ENCODE data around the gene RAP1GAP. TPM values are rescaled to one million over a fixed set of nuclear protein-coding genes. Genes with fewer than 3 reads are reported as not detected.
A peak's percentile ranks its signal among the peaks of the same experiment; 100 is the strongest.

Gene RAP1GAP
- under 1 TPM; 0.15 to 0.41 TPM for total RNA-seq

DNA sequence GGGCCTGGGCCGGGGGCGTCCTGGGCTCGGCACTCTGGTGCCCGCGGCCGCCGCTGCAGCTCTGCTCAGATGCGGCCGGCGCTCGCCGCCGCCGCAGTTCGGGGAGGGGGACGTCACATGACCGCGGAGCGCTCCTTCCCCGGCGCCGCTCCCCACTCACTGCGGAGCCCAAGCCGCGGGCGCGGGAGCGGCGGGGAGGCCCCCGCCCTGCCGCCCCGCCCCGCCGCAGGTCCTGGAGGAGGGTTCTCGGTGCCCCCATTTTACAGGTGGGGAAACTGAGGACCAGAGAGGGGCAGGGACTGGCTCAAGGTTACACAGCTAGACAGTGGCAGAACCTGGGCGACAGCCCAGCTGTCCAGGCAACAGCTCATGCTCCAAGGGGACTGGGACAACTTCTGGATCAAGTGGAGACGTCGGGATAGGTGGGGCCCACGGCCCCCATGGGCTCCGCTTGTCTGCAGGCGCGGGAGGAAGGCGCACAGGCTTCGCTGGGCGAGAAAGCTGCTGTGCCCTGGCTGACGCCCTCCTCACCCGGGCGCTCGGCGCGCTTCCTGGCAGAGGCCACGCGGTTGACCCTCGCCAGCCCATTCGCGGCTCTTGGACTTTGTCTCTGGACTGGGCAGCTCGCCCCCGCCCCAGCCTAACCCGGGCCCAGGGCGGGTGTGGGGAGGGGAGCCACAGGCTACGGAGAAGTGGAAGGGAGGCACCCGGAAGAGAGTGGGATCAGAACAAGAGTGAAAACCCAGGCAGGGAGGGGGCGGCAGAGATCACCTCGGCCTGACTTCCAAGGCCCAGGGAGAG lies at the start of gene RAP1GAP:
RAP1GAP (minus strand) TSS at position 100 of the 801 bp plus-strand sequence. CDS start 49,325 bp downstream, outside the sequence.
- no peaks in the 10 kb centered on the region for H3K9me3 Mint-ChIP-seq
- DNase-seq, result peak; percentile 51
- peaks cover 4% of the 10 kb centered on the region for H3K4me1 Mint-ChIP-seq (ENCODE audit: low read depth)
- no peak within 1 kb of the TSS for H3K27ac Mint-ChIP-seq
- no peaks in the 10 kb centered on the region for H3K36me3 Mint-ChIP-seq (ENCODE audit: low read depth)
- peak within 1 kb of the TSS; percentile 56 for H3K4me3 Mint-ChIP-seq
- CTCF ChIA-PET, result interaction anchor here (1.3 kb wide), 1 partner anchor 10 kb away, joined by 3 read pairs; no protein-coding TSS in a partner anchor
- intact Hi-C loops (cut with micrococcal nuclease), result loop anchor here (2.0 kb wide), 1 partner anchor 113 kb away; the partner anchor contains the start of gene USP48
- H3K27me3 Mint-ChIP-seq (ENCODE audit: low read depth), result peaks cover 35% of the 10 kb centered on the region

- H3K4me1 Mint-ChIP-seq (ENCODE audit: low read depth), result no peaks in the 10 kb centered on the region
- H3K27me3 Mint-ChIP-seq (ENCODE audit: low read depth), result no peaks in the 10 kb centered on the region
- no peaks in the 10 kb centered on the region for H3K9me3 Mint-ChIP-seq
- CTCF ChIA-PET, result no interaction called here
- no peak overlapping the region for H3K4me3 Mint-ChIP-seq
- no peak overlapping the region for H3K27ac Mint-ChIP-seq
- no peak for DNase-seq
- H3K36me3 Mint-ChIP-seq (ENCODE audit: low read depth), result peaks cover 33% of the 10 kb centered on the region
- intact Hi-C loops (cut with micrococcal nuclease), result no loop called here
Measured at GRCh38 chr1:21716169-21716568, 47.0 kb upstream of the RAP1GAP start.

DNA sequence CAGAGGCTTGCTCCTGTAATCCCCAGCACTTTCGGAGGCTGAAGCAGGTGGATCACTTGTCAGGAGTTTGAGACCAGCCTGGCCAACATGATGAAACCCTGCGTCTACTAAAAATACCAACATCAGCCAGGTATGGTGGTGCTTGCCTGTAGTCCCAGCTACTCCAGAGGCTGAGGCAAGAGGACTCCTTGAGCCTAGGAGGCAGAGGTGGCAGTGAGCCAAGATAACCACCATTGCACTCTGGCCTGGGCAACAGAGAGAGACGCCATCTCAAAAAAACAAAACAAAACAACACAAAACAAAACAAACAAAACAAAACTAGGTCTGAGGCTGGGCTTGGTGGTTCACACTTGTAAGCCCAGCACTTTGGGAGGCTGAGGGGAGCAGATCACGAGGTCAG lies 38.7 kb upstream of the RAP1GAP start:
- no peak for DNase-seq
- H3K27ac Mint-ChIP-seq, result no peak overlapping the region
- CTCF ChIA-PET, result no interaction called here
- intact Hi-C loops (cut with micrococcal nuclease), result no loop called here
- H3K27me3 Mint-ChIP-seq (ENCODE audit: low read depth), result no peaks in the 10 kb centered on the region
- peaks cover 22% of the 10 kb centered on the region for H3K36me3 Mint-ChIP-seq (ENCODE audit: low read depth)
- no peak overlapping the region for H3K4me3 Mint-ChIP-seq
- no peaks in the 10 kb centered on the region for H3K9me3 Mint-ChIP-seq
- H3K4me1 Mint-ChIP-seq (ENCODE audit: low read depth), result peaks cover 4% of the 10 kb centered on the region

DNA sequence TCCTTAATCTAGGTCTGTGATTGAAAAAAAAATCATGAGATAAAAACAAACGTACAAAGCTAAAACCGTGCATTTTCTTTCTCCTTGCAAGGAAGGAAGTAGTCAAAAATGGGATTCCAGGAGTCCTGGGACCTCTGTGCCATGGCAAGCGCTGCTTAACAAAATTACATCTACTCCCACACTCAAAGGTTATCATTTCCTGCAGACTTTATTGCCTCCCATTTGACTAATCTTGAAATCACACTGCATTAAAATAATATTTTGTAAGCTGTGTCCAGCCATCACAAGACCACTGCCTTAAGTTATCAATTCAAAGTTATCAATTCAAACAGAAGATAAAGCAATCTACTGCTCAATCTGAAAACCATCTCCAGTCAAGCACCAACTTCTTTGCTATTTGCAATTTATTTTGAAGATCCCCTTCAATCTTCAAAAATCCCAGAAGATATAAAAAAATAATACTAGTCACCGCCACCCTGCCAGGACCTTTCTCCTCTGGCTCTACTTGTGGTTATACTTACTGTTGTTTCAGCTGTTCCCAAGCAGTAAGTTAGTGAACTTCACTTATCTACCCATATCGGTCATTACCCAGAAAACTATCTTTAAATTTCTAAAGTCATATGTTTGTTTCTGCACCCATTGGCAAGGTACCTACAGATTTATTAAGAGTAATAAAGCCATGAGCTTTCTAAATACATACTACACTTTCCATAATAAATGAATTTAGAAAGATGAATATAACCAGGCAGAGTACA lies 38.1 kb upstream of the RAP1GAP start:
- no peak for DNase-seq
- CTCF ChIA-PET, result interaction anchor here (0.9 kb wide), 1 partner anchor 37 kb away, joined by 3 read pairs; no protein-coding TSS in a partner anchor
- Mint-ChIP-seq H3K9me3 (no peaks in the 10 kb centered on the region), H3K27ac (peak overlapping the region; percentile 30), H3K4me3 (no peak overlapping the region), H3K27me3 (ENCODE audit: low read depth) (no peaks in the 10 kb centered on the region), H3K36me3 (ENCODE audit: low read depth) (peaks cover 20% of the 10 kb centered on the region), H3K4me1 (ENCODE audit: low read depth) (peaks cover 4% of the 10 kb centered on the region)
- intact Hi-C loops (cut with micrococcal nuclease), result no loop called here

- Mint-ChIP-seq H3K27ac (no peak overlapping the region), H3K36me3 (ENCODE audit: low read depth) (peaks cover 25% of the 10 kb centered on the region), H3K4me3 (no peak overlapping the region), H3K4me1 (ENCODE audit: low read depth) (peaks cover 4% of the 10 kb centered on the region), H3K27me3 (ENCODE audit: low read depth) (no peaks in the 10 kb centered on the region), H3K9me3 (no peaks in the 10 kb centered on the region)
- CTCF ChIA-PET, result interaction anchor here (0.9 to 1.1 kb wide), 2 partner anchors 38 to 45 kb away, joined by 3 read pairs; no protein-coding TSS in a partner anchor
- no peak for DNase-seq
- intact Hi-C loops (cut with micrococcal nuclease), result no loop called here
Measured at GRCh38 chr1:21706151-21706835, 37.1 kb upstream of the RAP1GAP start.

- intact Hi-C loops (cut with micrococcal nuclease), result no loop called here
- Mint-ChIP-seq H3K9me3 (no peaks in the 10 kb centered on the region), H3K4me3 (no peak overlapping the region), H3K27ac (no peak overlapping the region), H3K36me3 (ENCODE audit: low read depth) (peaks cover 28% of the 10 kb centered on the region), H3K27me3 (ENCODE audit: low read depth) (no peaks in the 10 kb centered on the region), H3K4me1 (ENCODE audit: low read depth) (peaks cover 4% of the 10 kb centered on the region)
- CTCF ChIA-PET, result interaction anchor here (1.1 kb wide), 1 partner anchor 45 kb away, joined by 3 read pairs; no protein-coding TSS in a partner anchor
- DNase-seq, result no peak
Measured at GRCh38 chr1:21705303-21705980, 36.3 kb upstream of the RAP1GAP start.

- intact Hi-C loops (cut with micrococcal nuclease), result no loop called here
- H3K4me3 Mint-ChIP-seq, result no peak overlapping the region
- no peaks in the 10 kb centered on the region for H3K27me3 Mint-ChIP-seq (ENCODE audit: low read depth)
- H3K36me3 Mint-ChIP-seq (ENCODE audit: low read depth), result peaks cover 32% of the 10 kb centered on the region
- CTCF ChIA-PET, result interaction anchor here (0.7 to 1.9 kb wide), 5 partner anchors 10 to 531 kb away, joined by 3 to 6 read pairs (median 5); no protein-coding TSS in a partner anchor
- H3K4me1 Mint-ChIP-seq (ENCODE audit: low read depth), result peaks cover 4% of the 10 kb centered on the region
- no peak for DNase-seq
- no peak overlapping the region for H3K27ac Mint-ChIP-seq
- H3K9me3 Mint-ChIP-seq, result no peaks in the 10 kb centered on the region
Measured at GRCh38 chr1:21704145-21704544, 35.0 kb upstream of the RAP1GAP start.

DNA sequence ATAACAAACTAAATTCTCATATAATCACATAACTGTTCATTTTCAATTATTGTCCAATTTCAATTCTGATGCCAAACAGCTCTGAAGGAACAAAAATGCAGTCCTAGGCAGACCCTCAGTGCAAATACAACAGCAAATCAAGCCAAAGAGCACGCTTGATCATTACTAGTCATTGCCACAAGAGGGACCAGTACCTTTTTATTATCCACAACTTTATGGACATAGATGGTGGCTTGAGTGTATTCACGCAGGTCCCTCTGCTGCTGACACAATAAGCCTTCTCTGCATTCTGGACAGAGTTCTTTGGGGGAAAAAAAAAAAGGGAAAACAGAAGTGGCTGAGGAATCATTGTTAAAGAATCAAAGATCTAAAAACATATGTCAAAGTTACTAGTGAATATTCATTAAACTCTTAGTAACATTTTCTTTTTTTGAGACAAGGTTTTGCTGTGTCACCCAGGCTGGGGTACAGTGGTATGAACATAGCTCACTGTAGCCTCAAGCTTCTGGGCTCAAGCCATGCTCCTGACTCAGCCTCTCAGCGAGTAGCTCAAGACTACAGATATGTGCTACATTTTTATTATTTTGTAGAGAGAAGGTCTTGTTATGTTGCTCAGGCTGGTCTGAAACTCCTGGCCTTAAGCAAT lies 34.3 kb upstream of the RAP1GAP start:
- Mint-ChIP-seq H3K36me3 (ENCODE audit: low read depth) (peaks cover 34% of the 10 kb centered on the region), H3K9me3 (no peaks in the 10 kb centered on the region), H3K27me3 (ENCODE audit: low read depth) (no peaks in the 10 kb centered on the region), H3K4me3 (no peak overlapping the region), H3K27ac (no peak overlapping the region), H3K4me1 (ENCODE audit: low read depth) (peaks cover 4% of the 10 kb centered on the region)
- intact Hi-C loops (cut with micrococcal nuclease), result loop anchor here (1.0 kb wide), 1 partner anchor 79 kb away; no protein-coding TSS in a partner anchor
- DNase-seq, result no peak
- CTCF ChIA-PET, result interaction anchor here (0.7 to 1.9 kb wide), 7 partner anchors 11 to 531 kb away, joined by 3 to 6 read pairs (median 5); no protein-coding TSS in a partner anchor

- CTCF ChIA-PET, result interaction anchor here (1.0 to 1.9 kb wide), 2 partner anchors 11 to 17 kb away, joined by 3 to 4 read pairs; no protein-coding TSS in a partner anchor
- H3K4me3 Mint-ChIP-seq, result no peak overlapping the region
- intact Hi-C loops (cut with micrococcal nuclease), result loop anchor here (1.0 kb wide), 1 partner anchor 80 kb away; no protein-coding TSS in a partner anchor
- H3K9me3 Mint-ChIP-seq, result no peaks in the 10 kb centered on the region
- H3K4me1 Mint-ChIP-seq (ENCODE audit: low read depth), result peaks cover 4% of the 10 kb centered on the region
- no peaks in the 10 kb centered on the region for H3K27me3 Mint-ChIP-seq (ENCODE audit: low read depth)
- peaks cover 35% of the 10 kb centered on the region for H3K36me3 Mint-ChIP-seq (ENCODE audit: low read depth)
- DNase-seq, result no peak
- no peak overlapping the region for H3K27ac Mint-ChIP-seq
Measured at GRCh38 chr1:21702780-21703179, 33.6 kb upstream of the RAP1GAP start.

GRCh38 chr1:21701401-21701800 lies 32.2 kb upstream of the RAP1GAP start:
- peaks cover 35% of the 10 kb centered on the region for H3K36me3 Mint-ChIP-seq (ENCODE audit: low read depth)
- CTCF ChIA-PET, result no interaction called here
- no peak overlapping the region for H3K27ac Mint-ChIP-seq
- peaks cover 4% of the 10 kb centered on the region for H3K4me1 Mint-ChIP-seq (ENCODE audit: low read depth)
- DNase-seq, result no peak
- no peaks in the 10 kb centered on the region for H3K27me3 Mint-ChIP-seq (ENCODE audit: low read depth)
- no peaks in the 10 kb centered on the region for H3K9me3 Mint-ChIP-seq
- intact Hi-C loops (cut with micrococcal nuclease), result no loop called here
- H3K4me3 Mint-ChIP-seq, result no peak overlapping the region

GRCh38 chr1:21700094-21700493 lies 30.9 kb upstream of the RAP1GAP start:
- no peak overlapping the region for H3K4me3 Mint-ChIP-seq
- no peak for DNase-seq
- CTCF ChIA-PET, result no interaction called here
- peak overlapping the region; percentile 2 for H3K27ac Mint-ChIP-seq
- peaks cover 4% of the 10 kb centered on the region for H3K4me1 Mint-ChIP-seq (ENCODE audit: low read depth)
- intact Hi-C loops (cut with micrococcal nuclease), result no loop called here
- H3K36me3 Mint-ChIP-seq (ENCODE audit: low read depth), result peaks cover 31% of the 10 kb centered on the region
- no peaks in the 10 kb centered on the region for H3K27me3 Mint-ChIP-seq (ENCODE audit: low read depth)
- H3K9me3 Mint-ChIP-seq, result no peaks in the 10 kb centered on the region

All from activated naive CD4-positive, alpha-beta T cell treated with anti-CD3 and anti-CD28 coated beads for 36 hours (primary cell).